ENCODE measurements around the gene PYGO1.

The PYGO1 gene

DNA sequence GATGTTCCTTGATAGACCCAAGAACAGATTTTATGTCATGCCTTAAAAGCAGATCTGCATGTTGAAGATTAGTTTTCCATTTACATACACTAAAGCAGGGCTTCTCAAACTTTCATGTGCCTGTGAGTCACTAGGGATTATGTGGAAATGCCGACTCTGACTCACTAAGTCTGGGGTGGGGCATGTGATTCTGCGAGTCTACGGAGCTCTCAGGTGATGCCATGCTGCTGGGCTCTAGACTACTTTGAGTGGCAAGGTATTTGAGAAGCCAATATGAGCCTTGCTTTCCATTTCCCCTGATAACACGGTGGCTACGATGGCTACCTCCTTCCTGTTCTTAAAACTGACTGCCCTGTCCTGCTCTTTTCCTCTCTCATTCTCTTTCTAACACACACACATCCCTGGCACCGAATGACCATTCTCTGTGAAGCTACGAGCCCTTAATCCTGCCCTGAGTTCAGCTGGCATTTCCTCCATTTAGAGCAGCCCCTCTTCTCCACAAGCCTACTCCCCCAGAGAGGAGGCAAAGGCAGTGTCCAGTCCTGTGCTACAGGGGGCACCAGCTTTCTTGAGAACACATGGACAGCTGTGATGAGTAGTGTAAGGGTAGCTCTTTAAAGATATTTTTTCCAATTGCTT lies 39.7 kb upstream of the PYGO1 start:
- Histone ChIP-seq H3K4me3 (no peak overlapping the region), H3K27ac (no peak overlapping the region)
- TF ChIP-seq, protein P1, sequence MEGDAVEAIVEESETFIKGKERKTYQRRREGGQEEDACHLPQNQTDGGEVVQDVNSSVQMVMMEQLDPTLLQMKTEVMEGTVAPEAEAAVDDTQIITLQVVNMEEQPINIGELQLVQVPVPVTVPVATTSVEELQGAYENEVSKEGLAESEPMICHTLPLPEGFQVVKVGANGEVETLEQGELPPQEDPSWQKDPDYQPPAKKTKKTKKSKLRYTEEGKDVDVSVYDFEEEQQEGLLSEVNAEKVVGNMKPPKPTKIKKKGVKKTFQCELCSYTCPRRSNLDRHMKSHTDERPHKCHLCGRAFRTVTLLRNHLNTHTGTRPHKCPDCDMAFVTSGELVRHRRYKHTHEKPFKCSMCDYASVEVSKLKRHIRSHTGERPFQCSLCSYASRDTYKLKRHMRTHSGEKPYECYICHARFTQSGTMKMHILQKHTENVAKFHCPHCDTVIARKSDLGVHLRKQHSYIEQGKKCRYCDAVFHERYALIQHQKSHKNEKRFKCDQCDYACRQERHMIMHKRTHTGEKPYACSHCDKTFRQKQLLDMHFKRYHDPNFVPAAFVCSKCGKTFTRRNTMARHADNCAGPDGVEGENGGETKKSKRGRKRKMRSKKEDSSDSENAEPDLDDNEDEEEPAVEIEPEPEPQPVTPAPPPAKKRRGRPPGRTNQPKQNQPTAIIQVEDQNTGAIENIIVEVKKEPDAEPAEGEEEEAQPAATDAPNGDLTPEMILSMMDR (IDR thresholded peaks at IDR 0.05) = no peak
- no peak for DNase-seq (ENCODE audit: low spot score)

DNA sequence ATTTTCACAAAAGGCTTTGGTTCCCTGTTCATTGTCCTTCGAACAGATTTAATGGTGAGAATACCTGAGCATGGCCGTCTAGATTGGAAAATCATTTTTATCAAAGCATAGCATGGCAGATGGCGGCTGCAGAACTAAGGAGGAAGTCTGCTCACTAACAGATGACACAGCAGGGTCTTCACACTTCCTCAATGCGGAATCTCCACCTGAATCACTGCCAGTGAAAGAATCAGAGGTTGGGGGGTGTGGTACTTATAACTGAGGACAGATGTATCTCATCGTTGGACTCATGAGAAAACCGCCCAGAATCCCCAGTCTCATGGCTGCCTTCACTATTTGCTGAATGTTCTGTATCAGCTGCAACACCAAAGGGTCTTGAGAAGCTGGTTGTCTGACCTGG lies 31.6 kb upstream of the PYGO1 start:
- no peak overlapping the region for H3K27ac ChIP-seq
- no peak overlapping the region for H3K4me3 ChIP-seq
- TF ChIP-seq, protein P1 (IDR thresholded peaks at IDR 0.05) = no peak
- no peak for DNase-seq (ENCODE audit: low spot score)

DNA sequence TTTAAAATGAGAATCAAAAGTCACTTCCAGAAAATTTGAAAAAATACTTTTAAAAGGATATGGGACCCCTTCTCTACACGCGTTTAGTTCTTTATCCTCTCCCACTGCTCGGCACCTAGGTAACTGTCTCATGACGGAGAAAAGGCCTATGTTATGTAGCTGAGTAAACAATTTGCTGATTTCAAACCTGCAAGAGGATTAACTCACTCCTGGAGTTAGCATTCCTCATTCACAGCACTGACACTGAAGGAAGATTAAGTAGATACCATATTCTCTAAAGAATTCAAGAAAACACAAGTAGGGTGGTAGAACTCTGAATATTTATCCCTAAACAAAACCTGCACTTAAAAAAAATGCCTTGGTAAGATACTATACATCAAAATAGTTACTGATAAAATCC lies 30.2 kb upstream of the PYGO1 start:
- TF ChIP-seq, protein P1 (IDR thresholded peaks at IDR 0.05) = no peak

DNA sequence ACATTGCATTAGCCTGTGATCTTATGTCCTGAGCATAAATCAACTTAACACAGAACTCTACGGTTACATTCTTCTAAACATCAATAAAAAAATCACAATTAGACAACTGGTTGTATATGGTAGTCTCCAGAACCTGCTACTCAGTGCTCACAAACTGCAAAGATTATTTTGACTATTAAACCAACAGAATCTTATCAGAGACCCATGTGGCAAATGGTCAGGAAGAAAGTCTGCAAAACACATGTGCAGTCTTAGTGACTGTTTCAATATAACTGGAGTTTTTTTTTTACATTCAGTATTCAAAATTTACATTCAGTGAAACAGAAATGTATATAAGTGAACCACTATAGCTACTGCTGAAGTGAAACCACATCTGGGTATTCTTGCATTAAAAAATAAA lies 27.3 kb upstream of the PYGO1 start:
- no peak for DNase-seq (ENCODE audit: low spot score)
- no peak overlapping the region for H3K27ac ChIP-seq
- TF ChIP-seq, protein P1 (IDR thresholded peaks at IDR 0.05) = no peak
- H3K4me3 ChIP-seq = no peak overlapping the region

More for the DNA sequence above, 30.2 kb upstream of the PYGO1 start:
- no peak for DNase-seq (ENCODE audit: low spot score)
- Histone ChIP-seq H3K27ac (no peak overlapping the region), H3K4me3 (no peak overlapping the region)

DNA sequence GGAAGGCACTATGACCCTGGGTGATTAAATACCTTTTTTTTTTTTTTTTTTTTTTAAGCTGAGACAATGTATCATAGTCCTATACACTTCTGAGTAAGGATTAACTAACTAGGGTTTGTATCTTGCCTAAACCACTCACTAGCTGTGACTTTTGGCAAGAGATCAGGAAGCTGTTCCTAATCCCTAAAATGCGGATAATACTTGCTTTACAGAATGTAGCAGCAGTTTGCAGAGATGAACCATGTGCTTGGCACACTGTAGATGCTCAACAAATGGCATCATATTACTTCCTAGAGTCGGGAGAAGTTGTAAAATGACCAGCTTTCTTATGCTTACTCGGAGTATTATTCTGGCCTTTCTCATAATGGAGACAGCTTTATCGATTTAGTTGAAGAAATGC lies 25.6 kb upstream of the PYGO1 start:
- DNase-seq (ENCODE audit: low spot score) = no peak
- TF ChIP-seq, protein P1 (IDR thresholded peaks at IDR 0.05) = no peak

DNA sequence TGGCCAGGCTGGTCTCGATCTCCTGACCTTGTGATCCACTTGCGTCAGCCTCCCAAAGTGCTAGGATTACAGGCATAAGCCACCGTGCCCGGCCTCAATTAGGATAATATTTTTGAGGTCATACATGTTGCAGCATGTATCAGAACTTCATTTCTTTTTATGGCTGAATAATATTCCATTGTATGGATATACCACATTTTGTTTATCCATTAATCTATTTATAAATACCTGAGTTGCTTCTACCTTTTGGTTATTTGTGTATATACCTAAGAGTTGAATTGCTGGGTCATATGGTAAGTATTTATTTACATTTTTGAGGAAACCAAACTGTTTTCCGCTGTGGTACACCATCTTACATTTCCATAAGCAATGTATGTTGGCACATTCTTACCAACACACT lies 18.1 kb upstream of the PYGO1 start:
- no peak for DNase-seq (ENCODE audit: low spot score)
- TF ChIP-seq, protein P1 (IDR thresholded peaks at IDR 0.05) = no peak
- Histone ChIP-seq H3K4me3 (no peak overlapping the region), H3K27ac (no peak overlapping the region)

More for the DNA sequence above, 25.6 kb upstream of the PYGO1 start:
- H3K4me3 ChIP-seq = no peak overlapping the region
- H3K27ac ChIP-seq = no peak overlapping the region

DNA sequence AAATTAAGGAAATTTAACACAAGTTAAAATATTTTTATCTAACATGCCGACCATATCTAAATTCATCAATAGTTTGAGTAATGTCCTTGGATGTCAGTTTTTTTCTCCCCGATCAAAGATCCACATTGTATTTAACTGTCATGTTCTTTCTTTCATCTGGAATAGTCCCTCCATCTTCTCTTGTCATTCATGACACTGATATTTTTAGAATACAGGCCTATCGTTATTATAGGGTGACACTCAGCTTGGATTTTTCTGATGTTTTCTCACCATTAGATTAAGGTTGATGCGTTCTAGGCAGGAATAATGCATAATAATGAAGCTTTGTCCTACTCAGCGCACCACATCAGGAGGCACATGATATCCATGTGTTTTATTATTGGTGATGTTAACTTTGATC lies 13.2 kb upstream of the PYGO1 start:
- H3K4me3 ChIP-seq = no peak overlapping the region
- no peak overlapping the region for H3K27ac ChIP-seq
- TF ChIP-seq, protein P1 (IDR thresholded peaks at IDR 0.05) = no peak
- DNase-seq (ENCODE audit: low spot score) = no peak
